HG03520 (cell line): ENCODE data around the gene TMEM237.

Source experiments
- ATAC-seq: cut with Tn5 transposase; IDR thresholded peaks from one replicate; pipeline ENCODE4 v1.9.1; 2021; ENCODE audit warnings: mild to moderate bottlenecking, moderate library complexity; ENCODE audit not compliant: unreplicated experiment

TMEM237 gene

DNA sequence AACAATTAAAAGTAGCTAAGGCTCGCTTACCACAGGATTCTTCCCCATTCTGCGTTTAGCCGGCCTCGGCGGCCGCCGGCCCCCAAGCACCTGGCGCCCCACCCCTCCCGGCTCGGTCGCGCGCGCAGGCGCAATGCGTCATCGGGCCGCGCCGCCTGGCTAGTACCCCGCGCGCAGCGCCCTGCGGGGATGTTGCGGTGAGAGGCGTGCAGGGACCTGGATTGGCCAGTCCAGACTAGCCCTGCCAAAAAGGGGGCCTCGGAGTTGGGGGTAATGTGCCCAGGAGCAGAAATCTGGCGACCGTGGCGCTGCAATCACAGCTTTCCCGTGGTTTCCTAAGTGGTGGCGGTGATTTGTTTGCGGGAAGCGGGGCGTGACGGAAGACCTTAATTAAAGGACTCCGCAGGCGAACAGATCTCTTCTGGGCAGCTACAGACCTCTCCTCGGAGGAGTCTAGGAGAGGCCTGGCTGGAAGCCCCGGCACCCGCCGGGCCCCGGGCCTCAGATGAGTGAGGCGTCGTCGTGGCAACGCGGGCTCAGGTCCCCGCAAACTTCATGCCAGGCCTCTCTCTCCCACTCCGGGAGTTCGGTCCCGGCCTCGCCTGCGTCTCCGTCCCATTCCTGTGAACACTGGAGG, 606 bp downstream of the TMEM237 start:
- ATAC-seq: peak; percentile 80

DNA sequence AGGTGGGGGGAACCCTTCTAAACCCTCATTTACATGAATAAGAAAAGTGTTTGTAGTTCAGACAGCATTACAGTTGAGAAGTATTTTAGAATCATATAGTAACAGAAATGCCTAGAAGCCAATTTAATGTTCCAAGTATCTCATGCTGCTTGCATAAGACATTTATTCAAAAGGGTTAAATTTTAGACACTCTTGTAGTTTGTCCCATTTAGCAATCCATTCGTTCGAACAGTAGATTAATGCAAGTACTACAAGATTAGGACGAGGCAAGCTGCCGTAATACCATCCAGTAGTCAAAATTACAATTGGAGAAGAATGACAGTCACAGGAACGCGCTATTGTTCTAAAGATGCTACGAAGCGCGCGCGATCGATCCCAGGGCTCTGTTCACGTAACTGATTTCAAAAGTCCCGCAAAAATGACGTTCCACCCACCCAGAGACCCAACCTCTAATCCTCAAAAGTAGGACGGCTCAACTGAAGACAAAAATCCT, 1.2 kb downstream of the TMEM237 start:
- peak; percentile 30 for ATAC-seq

DNA sequence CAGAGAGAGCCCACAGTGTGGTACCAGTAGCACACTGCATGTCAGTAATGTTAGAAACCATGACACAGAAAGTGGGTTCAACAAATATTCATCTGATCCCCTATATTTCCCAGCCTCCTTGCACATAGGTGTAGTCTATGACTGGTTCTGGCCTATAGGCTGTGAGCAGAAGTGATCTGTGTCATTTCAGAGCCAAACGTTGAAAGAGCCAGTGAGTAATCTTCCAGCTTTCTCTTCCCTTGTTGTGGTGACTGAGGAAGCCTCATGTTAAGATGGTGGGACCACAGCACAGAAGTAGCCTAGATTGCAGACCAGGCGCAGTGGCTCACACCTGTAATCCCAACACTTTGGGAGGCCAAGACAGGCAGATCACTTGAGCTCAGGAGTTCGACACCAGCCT, 4.1 kb downstream of the TMEM237 start:
- no peak for ATAC-seq

- ATAC-seq: no peak
Measured at GRCh38 chr2:201638326-201638725, 5.0 kb downstream of the TMEM237 start.

DNA sequence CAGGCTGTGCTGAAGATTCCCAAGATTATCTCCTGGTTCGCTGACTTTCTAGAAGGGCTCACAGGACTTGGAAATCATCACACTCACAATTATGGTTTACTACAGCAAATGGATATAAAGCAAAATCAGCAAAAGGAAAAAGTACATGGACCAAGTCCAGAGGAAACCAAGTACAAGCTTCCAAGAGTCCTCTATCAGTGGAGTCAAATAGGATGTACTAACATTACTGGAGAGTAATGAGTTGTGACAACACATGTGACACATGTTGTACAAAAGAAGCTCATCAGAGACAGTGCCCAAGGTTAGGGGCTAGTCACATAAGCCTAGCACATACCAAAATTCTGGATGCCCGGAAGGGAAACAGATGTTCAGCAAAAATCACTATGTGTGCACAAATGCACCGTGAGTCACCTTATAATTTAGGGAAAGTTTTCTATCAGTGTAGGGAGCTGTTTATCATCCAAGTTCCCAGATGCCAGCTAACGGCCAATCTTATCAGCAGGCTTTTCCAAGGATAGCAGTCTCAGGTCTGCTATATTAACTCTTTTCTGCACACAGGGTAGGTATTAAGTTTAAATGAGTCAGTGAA, 9.5 kb downstream of the TMEM237 start:
- ATAC-seq: no peak

DNA sequence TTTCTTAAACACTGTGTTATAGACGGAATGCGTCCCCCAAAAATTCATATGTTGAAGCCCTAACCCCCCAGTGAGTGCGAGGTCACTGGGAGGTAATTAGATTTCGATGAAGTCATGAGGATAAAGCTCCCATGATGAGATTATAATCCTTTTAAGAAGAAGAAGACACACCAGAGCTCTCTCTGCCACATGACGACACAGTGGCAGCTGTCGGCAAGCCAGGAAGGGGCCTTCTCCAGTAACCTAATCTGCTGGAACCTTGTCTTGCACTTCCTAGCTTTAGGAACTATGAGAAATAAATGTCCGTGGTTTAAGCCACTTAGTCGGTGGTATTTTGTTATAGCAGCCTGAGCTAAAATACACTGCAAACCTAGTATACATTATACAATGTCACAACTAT, 12.3 kb downstream of the TMEM237 start:
- no peak for ATAC-seq

- ATAC-seq: no peak
Measured at GRCh38 chr2:201630577-201630976, 12.7 kb downstream of the TMEM237 start.

DNA sequence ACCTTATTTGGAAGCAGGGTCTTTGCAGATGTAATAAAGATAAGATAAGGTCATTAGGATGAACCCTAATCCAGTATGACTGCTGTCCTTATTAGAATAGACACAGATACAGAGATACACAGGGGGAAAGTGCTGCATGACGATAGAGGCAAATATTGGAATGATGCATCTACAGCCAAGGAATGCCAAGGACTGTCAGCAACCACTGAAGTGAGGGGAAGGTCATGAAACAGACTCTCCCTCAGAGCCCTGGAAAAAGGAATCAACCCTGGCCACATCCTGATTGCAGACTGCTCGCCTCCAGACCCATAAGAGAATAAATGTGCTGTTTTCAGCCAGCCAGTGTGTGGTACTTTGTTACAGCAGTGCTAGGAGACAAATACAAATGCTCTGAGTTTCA, 14.8 kb downstream of the TMEM237 start:
- ATAC-seq: no peak

- ATAC-seq: no peak
Measured at GRCh38 chr2:201622306-201622970, 20.9 kb downstream of the TMEM237 start.

DNA sequence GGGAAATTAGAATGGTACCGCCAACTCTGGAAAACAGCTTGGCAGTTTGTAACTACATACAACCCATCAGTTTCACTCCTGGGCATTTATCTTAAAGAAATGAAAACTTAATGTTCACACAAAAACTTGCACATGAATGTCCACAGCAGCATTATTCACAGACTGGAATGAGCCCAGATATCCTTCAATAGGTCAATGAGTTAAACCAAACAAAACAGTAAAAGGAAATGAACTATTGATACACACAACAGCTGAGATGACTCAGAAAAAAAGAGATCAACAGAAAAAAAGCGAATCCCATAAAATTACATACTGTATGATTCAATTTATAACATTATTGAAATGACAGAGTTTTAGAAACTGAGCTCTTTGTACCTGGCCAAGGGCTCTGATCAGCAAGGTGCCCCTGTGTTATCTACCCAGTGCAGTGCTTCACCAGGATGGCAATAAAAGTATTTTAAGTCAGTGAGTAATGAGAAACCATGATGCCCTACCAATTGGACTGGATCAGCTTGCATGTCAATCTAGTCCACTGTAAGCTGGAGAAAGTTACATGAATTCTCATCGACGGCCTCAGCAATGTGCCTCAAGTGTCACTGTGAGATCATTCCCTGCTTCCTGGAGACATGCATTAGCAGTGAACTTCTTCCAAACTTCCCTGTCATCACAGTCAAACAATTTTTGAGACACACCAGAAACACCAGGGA, 21.9 kb downstream of the TMEM237 start:
- ATAC-seq: no peak

DNA sequence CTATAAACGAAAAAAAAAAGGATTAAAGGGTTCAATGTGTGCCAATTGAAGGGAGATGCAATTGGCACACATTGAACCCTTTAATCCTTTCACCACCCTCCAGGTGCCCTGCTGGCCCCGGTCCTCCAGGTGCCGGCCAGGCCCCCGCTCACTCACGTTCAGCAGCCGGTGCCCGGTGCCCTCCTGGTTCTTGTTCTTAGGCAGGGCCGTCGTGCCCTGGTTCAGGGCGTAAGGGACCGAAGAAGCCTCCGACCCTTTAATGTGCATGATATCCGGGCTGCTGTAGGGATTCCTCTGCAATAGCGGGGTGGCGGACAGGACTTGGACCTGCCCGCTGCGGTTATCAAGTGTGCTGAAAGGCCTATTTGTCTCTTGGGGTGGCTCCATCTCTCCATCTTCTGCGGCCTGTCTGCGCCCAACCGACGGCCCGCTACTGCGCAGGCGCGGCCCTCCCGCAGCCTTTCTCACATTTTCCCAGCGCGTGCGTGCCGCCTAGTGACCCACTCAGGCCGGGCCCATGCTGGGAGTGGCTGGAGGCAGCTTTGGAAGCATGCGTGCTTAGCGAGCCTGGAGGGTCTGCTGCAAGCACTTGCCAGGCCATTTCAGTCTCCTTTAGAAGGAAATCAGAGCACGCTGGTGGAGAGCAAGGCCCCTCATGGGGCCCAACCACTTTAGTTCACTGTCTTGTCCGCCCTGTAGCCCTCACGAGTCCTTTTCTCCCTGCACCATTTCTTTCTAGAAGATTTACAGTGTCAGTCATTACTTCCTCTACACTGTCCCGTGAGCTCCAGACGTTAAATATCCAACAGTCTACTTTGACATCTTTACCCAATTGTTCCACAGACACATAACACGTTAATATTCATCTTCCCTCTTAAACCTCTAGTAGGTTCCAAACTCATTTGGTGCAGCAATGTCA, 24.3 kb downstream of the TMEM237 start:
- no peak for ATAC-seq

GRCh38 chr2:201608021-201608420, 35.3 kb downstream of the TMEM237 start:
- no peak for ATAC-seq

DNA sequence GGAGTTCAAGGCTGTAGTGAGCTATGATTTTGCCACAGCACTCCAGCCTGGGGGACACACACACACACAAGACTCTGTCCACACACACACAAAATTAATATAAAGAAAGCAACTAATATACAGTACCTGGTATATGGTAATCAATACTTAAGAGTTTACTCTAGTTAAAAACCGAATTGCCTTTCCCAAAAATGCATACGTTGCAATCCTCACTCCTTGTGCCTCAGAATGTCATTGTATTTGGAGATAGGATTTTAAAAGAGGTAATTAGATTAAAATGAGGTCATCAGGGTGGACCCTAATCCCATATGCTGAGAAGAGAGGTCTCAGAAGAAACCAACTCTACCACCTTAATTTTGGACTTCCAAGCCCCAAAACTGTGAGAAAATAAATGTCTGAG, 35.7 kb downstream of the TMEM237 start:
- no peak for ATAC-seq

DNA sequence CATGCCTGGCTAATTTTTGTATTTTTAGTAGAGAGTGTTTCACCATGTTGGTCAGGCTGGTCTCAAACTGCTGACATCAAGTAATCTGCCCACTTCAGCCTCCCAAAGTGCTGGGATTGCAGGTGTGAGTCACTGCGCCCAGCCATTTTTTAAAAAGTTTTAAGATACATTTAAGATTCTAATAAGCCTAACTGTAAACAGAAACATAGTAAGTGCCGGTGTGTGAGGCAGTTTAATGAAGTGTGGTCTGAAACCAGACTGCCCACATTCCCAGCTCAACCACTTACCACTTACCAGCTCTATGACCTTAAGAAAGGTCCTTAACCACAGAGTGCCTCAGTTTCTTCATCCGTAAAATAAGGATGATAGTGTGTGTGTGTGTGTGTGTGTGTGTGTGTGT, 42.4 kb downstream of the TMEM237 start:
- ATAC-seq: no peak

GRCh38 chr2:201597397-201597796, 45.9 kb downstream of the TMEM237 start:
- ATAC-seq: no peak

DNA sequence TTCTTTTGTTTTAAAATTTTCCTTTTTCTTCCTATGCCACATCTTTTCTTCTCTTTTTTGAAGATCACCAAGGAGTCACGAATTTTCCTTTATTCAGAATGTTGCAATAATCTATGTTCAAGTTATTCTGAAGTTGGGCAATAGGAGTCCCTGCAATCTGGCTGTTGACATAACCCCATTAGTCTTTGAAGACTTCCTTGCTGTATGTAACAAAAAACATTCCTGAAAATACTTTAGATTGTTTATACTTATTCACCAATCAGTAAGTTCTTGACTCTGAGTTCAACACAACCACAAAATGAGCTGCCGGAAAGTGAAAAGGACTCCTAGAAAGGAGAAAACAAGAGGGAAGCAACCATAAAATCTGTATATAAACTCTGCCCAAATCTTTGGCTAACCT, 62.8 kb downstream of the TMEM237 start:
- ATAC-seq: no peak

- no peak for ATAC-seq
Measured at GRCh38 chr2:201579536-201579935, 63.8 kb downstream of the TMEM237 start.

DNA sequence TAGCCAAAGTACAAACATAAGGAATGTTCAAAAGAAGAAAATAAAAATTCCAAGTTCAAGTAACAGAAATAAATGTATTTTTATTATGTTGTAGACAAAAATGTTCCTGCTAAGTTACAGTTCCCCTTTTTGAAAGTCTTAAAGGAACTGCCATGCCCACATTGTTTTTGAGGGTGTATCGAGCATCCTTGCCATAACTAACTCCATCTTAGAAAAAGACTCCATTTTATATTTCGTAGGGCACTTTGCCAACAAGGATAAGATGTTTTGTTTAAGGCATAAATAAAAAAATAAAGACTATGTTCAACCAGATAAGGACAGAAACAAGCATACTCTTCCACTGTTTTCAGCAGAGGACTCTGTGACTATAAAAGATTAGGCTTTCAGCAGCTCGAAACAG, 67.3 kb downstream of the TMEM237 start:
- ATAC-seq: no peak

GRCh38 chr2:201574766-201575165, 68.5 kb downstream of the TMEM237 start:
- no peak for ATAC-seq

GRCh38 chr2:201572846-201573508, 70.3 kb downstream of the TMEM237 start:
- ATAC-seq: no peak
